ENCODE data around the gene PCDHGB5.
"Not testable (repeated sequence)": the region's sequence is repeated elsewhere in the genome, so short reads cannot be mapped to it uniquely, and the experiment has no call there.

PCDHGB5 gene

GRCh38 chr5:141397756-141398551 is at the start of gene PCDHGB5:
Gene PCDHGB5, plus strand, starts transcription at chr5:141397947. Its CDS starts 181 bp downstream, at chr5:141398128.
- not testable (repeated sequence) for DNase-seq (ENCODE audit: low read depth in 2 of 2, low spot score in 1 of 2)

DNA sequence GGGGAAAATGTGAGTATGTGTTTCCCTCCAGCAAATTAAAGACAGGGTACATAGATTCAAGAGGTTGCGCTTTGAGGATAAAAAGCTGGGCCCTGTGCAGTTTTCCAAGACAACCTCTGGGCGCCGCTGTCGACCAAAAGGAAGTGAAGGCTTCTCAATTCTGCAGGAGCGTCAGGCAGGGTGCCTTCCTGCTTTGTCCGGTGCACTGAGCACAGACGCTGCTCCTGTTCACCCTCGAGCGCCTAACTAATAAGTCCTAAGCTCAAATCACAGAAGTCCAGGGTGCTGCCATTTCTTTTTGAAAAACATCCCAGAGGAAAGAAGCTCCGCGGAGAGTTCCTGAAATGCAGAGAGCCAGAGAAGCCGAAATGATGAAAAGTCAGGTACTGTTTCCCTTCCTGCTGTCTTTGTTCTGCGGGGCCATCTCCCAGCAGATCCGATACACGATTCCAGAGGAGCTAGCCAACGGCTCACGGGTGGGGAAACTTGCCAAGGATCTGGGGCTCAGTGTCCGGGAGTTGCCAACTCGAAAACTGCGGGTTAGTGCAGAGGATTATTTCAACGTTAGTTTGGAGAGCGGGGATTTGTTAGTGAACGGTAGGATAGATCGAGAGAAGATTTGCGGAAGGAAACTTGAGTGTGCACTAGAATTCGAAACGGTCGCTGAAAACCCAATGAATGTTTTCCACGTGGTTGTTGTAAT is 47.7 kb upstream of the PCDHGB5 start, which contains the start of gene PCDHGB1:
TSS of gene PCDHGB1 (plus strand) at position 183 of the 703 bp plus-strand sequence. CDS start at position 345, 162 bp downstream.
- no peak for DNase-seq (ENCODE audit: low read depth in 2 of 2, low spot score in 1 of 2)

GRCh38 chr5:141351591-141351990 is 46.2 kb upstream of the PCDHGB5 start:
- no peak for DNase-seq (ENCODE audit: low read depth in 2 of 2, low spot score in 1 of 2)

DNA sequence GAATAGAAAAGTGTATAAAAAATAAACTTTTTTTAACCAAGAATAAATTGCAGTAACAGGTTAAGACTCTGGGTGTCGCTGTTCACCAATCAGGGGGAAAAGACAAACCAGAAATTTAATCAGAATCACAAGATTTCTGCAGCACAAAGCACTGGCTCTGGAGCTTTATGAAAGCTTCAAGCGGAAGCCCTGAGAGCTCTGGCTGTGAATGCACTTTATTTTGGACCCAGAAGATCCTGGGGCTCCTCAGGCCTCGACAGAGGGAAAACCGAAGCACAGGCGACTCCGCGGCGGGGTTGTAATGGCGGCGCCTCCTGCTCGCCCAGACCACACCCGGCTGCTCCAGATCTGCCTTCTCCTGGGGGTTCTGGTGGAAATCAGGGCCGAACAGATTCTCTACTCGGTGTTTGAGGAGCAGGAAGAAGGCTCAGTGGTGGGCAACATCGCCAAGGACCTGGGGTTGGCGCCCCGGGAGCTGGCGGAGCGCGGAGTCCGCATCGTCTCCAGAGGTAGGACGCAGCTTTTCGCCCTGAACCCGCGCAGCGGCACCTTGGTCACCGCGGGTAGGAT is 42.8 kb upstream of the PCDHGB5 start, which contains the start of gene PCDHGA4:
TSS of gene PCDHGA4 (plus strand) at position 122 of the 570 bp plus-strand sequence. CDS start at position 209, 87 bp downstream.
- DNase-seq (ENCODE audit: low read depth in 2 of 2, low spot score in 1 of 2) = no peak

DNA sequence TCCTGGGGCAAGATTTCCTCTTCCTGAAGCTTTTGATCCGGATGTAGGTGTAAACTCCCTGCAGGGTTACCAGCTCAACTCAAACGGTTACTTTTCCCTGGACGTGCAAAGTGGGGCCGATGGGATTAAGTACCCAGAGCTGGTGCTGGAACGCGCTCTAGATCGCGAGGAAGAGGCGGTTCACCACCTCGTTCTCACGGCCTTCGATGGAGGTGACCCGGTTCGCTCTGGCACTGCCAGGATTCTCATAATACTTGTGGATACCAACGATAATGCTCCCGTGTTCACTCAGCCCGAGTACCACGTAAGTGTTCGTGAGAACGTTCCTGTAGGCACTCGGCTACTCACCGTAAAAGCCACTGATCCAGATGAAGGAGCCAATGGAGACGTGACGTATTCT is 42.1 kb upstream of the PCDHGB5 start:
- no peak for DNase-seq (ENCODE audit: low read depth in 2 of 2, low spot score in 1 of 2)

DNA sequence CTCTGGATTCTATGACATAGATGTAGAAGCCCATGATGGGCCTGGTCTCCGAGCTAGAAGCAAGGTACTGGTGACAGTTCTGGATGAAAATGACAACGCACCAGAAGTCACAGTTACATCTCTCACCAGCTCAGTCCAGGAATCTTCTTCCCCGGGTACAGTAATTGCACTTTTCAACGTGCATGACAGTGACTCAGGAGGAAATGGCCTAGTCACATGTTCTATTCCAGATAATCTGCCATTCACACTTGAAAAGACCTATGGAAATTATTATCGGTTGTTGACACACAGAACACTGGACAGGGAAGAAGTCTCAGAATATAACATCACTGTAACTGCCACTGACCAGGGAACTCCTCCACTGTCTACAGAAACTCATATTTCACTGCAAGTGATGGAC is 41.6 kb upstream of the PCDHGB5 start:
- no peak for DNase-seq (ENCODE audit: low read depth in 2 of 2, low spot score in 1 of 2)

- DNase-seq (ENCODE audit: low read depth in 2 of 2, low spot score in 1 of 2) = no peak
These were observed 40.8 kb upstream of the PCDHGB5 start for GRCh38 chr5:141356950-141357349.

GRCh38 chr5:141359790-141360426 is 37.8 kb upstream of the PCDHGB5 start, which contains the start of gene PCDHGB2:
Gene PCDHGB2, plus strand, starts transcription at chr5:141359994. Its CDS starts 142 bp downstream, at chr5:141360136.
- DNase-seq (ENCODE audit: low read depth in 2 of 2, low spot score in 1 of 2) = no peak

- no peak for DNase-seq (ENCODE audit: low read depth in 2 of 2, low spot score in 1 of 2)
These were observed 37.1 kb upstream of the PCDHGB5 start for GRCh38 chr5:141360685-141361084.

DNA sequence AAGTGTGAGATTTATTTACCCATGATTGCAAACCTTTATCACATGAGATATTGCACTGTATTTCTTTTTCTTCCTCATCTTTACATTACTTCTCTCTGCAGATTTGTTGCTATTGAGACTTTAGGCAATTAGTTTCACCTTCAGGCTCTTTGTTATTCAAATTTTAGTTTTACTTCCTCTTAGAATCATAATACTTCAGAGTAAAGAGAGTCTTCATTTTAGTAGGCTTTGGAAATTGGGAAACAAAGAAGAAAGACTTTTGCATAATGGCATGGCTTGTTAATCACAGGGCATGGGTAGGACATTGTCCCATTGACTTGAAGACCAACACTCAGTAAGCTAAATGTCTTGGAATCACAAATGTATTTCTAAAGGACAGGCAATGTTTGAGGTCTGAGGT is 35.0 kb upstream of the PCDHGB5 start:
- DNase-seq (ENCODE audit: low read depth in 2 of 2, low spot score in 1 of 2) = no peak

- DNase-seq (ENCODE audit: low read depth in 2 of 2, low spot score in 1 of 2) = no peak
These were observed 33.6 kb upstream of the PCDHGB5 start, which contains the start of gene PCDHGA5 for GRCh38 chr5:141363952-141364660. Gene PCDHGA5, plus strand, starts transcription at chr5:141364162. Its CDS starts 169 bp downstream, at chr5:141364331.

DNA sequence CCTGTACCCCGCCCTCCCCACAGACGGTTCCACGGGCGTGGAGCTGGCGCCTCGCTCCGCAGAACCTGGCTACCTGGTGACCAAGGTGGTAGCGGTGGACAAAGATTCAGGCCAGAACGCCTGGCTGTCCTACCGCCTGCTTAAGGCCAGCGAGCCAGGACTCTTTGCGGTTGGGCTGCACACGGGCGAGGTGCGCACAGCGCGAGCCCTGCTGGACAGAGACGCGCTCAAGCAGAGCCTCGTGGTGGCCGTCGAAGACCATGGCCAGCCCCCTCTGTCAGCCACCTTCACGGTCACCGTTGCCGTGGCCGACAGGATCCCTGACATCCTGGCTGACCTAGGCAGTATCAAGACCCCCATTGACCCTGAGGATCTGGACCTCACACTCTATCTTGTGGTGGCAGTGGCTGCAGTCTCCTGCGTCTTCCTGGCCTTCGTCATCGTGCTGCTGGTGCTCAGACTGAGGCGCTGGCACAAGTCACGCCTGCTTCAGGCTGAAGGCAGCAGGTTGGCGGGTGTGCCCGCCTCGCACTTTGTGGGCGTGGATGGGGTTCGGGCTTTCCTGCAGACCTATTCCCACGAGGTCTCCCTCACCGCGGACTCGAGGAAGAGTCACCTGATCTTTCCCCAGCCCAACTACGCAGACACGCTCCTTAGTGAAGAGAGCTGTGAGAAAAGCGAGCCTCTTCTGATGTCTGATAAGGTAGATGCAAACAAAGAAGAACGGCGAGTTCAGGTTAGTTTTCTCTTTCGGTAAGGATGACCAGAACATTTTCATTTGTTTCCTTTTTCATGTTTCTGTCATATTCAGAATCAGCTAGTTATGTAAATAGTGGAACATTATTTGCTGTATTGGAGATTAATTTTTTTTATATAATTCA is 31.5 kb upstream of the PCDHGB5 start:
- no peak for DNase-seq (ENCODE audit: low read depth in 2 of 2, low spot score in 1 of 2)

- no peak for DNase-seq (ENCODE audit: low read depth in 2 of 2, low spot score in 1 of 2)
These were observed 27.5 kb upstream of the PCDHGB5 start, which contains the start of gene PCDHGB3 for GRCh38 chr5:141369994-141370848. Gene PCDHGB3, plus strand, starts transcription at chr5:141370242. Its CDS starts 153 bp downstream, at chr5:141370395.

- no peak for DNase-seq (ENCODE audit: low read depth in 2 of 2, low spot score in 1 of 2)
These were observed 25.9 kb upstream of the PCDHGB5 start for GRCh38 chr5:141371572-141372475.

GRCh38 chr5:141373673-141374317 is 24.0 kb upstream of the PCDHGB5 start, which contains the start of gene PCDHGA6:
Gene PCDHGA6, plus strand, starts transcription at chr5:141373891. Its CDS starts 193 bp downstream, at chr5:141374084.
- no peak for DNase-seq (ENCODE audit: low read depth in 2 of 2, low spot score in 1 of 2)

- no peak for DNase-seq (ENCODE audit: low read depth in 2 of 2, low spot score in 1 of 2)
These were observed 23.1 kb upstream of the PCDHGB5 start for GRCh38 chr5:141374627-141375026.
